C4-2B (cell line): ENCODE results near the gene SCAF1.

Experiments used
- ZFX ChIP-seq: fragments of 450-650 bp; IDR thresholded peaks from 2 replicates; pipeline ENCODE4 v1.6.1; 2017
- TF ChIP-seq, protein P1 (sequence below): fragments of 450-650 bp; conservative IDR thresholded peaks from 2 replicates; pipeline ENCODE4 v1.5.1; 2017; ENCODE audit warnings: mild to moderate bottlenecking

DNA sequence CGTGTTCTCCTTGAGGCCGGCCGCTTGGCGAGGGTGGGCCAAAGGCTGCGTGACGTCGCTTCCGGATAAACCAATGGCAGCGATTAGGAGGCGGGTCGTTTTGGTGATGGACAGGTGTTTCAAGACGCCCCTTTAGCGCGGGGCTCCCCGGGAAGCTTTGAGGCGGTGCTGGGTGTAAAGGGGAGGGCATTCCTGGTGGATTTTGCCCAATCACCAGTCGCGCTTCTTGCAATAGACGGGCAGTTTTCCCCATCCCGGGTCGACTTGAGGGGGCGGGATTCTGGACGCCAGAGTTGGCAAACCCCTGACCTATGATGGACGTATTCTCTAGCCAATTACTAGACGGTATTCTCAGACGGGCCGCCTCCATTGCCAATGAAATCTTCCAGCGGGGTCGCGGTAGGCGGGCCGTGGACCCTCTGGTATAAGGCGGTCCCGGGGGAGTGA is 34.8 kb downstream of the SCAF1 start:
- TF ChIP-seq, protein P1, sequence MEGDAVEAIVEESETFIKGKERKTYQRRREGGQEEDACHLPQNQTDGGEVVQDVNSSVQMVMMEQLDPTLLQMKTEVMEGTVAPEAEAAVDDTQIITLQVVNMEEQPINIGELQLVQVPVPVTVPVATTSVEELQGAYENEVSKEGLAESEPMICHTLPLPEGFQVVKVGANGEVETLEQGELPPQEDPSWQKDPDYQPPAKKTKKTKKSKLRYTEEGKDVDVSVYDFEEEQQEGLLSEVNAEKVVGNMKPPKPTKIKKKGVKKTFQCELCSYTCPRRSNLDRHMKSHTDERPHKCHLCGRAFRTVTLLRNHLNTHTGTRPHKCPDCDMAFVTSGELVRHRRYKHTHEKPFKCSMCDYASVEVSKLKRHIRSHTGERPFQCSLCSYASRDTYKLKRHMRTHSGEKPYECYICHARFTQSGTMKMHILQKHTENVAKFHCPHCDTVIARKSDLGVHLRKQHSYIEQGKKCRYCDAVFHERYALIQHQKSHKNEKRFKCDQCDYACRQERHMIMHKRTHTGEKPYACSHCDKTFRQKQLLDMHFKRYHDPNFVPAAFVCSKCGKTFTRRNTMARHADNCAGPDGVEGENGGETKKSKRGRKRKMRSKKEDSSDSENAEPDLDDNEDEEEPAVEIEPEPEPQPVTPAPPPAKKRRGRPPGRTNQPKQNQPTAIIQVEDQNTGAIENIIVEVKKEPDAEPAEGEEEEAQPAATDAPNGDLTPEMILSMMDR = no peak
- no peak for TF ChIP-seq ZFX
